ENCODE results near the gene LEP. TPM values are rescaled to one million over a fixed set of nuclear protein-coding genes. Genes with fewer than 3 reads are reported as not detected.

The LEP gene
- total RNA-seq, 1 experiment from 2014 or later = not detected

DNA sequence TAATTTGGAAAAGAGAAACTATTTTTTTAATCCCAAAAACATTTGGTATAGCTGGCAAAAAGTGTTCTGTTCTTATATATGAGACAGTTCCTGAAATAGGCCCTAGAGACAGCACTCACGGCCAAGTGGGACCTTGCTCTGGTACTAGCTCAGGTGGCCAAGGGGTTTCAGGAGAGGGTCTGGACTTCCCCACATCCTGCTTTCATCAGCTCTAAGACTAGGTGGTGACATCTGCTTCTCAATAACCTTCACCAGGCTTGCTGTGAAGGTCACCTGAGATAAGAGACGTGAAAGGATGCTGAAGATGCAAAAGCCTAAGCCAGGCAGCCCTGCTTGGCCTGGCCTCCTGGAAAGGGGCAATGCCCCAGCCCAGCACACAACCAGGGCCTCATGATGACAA is 62.1 kb downstream of the LEP start:
- ATAC-seq (no peak), DNase-seq (ENCODE audit: low spot score) (no peak)
- H3K4me1 Mint-ChIP-seq = peaks cover 32% of the 10 kb centered on the region
- H3K27me3 Mint-ChIP-seq (ENCODE audit: low read depth) = no peaks in the 10 kb centered on the region; the same call in 1 of the 2 replicates
- POLR2A ChIA-PET = interaction anchor here (1.7 kb wide), 1 partner anchor 9 kb away, joined by 3 read pairs; no protein-coding TSS in a partner anchor
- peaks cover 31% of the 10 kb centered on the region for H3K36me3 Mint-ChIP-seq
- no peaks in the 10 kb centered on the region for H3K9me3 Mint-ChIP-seq
- CTCF ChIA-PET = no interaction called here
- no peak overlapping the region for H3K27ac Mint-ChIP-seq
- TF ChIP-seq JAZF1 (CRISPR knock-in tag; IDR thresholded peaks at IDR 0.05) (no peak), MXD4 (CRISPR knock-in tag; IDR thresholded peaks at IDR 0.05; ENCODE audit: borderline replicate concordance) (no peak)
- TF ChIP-seq, protein P1, sequence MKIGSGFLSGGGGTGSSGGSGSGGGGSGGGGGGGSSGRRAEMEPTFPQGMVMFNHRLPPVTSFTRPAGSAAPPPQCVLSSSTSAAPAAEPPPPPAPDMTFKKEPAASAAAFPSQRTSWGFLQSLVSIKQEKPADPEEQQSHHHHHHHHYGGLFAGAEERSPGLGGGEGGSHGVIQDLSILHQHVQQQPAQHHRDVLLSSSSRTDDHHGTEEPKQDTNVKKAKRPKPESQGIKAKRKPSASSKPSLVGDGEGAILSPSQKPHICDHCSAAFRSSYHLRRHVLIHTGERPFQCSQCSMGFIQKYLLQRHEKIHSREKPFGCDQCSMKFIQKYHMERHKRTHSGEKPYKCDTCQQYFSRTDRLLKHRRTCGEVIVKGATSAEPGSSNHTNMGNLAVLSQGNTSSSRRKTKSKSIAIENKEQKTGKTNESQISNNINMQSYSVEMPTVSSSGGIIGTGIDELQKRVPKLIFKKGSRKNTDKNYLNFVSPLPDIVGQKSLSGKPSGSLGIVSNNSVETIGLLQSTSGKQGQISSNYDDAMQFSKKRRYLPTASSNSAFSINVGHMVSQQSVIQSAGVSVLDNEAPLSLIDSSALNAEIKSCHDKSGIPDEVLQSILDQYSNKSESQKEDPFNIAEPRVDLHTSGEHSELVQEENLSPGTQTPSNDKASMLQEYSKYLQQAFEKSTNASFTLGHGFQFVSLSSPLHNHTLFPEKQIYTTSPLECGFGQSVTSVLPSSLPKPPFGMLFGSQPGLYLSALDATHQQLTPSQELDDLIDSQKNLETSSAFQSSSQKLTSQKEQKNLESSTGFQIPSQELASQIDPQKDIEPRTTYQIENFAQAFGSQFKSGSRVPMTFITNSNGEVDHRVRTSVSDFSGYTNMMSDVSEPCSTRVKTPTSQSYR (CRISPR knock-in tag; IDR thresholded peaks at IDR 0.05) = no peak
- H3K4me3 Mint-ChIP-seq = no peak overlapping the region

GRCh38 chr7:128303643-128304042 is 62.6 kb downstream of the LEP start:
- ATAC-seq (no peak), DNase-seq (ENCODE audit: low spot score) (no peak)
- ChIA-PET CTCF (no interaction called here), POLR2A (no interaction called here)
- H3K27me3 Mint-ChIP-seq (ENCODE audit: low read depth) = no peaks in the 10 kb centered on the region; the same call in 1 of the 2 replicates
- H3K36me3 Mint-ChIP-seq = peaks cover 34% of the 10 kb centered on the region
- no peaks in the 10 kb centered on the region for H3K9me3 Mint-ChIP-seq
- peaks cover 27% of the 10 kb centered on the region for H3K4me1 Mint-ChIP-seq
- no peak overlapping the region for H3K4me3 Mint-ChIP-seq
- H3K27ac Mint-ChIP-seq = no peak overlapping the region
- TF ChIP-seq, protein P2, sequence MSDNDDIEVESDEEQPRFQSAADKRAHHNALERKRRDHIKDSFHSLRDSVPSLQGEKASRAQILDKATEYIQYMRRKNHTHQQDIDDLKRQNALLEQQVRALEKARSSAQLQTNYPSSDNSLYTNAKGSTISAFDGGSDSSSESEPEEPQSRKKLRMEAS (CRISPR knock-in tag; IDR thresholded peaks at IDR 0.05) = no peak
- TF ChIP-seq, protein P3, sequence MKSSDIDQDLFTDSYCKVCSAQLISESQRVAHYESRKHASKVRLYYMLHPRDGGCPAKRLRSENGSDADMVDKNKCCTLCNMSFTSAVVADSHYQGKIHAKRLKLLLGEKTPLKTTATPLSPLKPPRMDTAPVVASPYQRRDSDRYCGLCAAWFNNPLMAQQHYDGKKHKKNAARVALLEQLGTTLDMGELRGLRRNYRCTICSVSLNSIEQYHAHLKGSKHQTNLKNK (CRISPR knock-in tag; IDR thresholded peaks at IDR 0.05) = no peak
- TF ChIP-seq CREB1 (CRISPR knock-in tag; IDR thresholded peaks at IDR 0.05) = no peak
- TF ChIP-seq, protein P4, sequence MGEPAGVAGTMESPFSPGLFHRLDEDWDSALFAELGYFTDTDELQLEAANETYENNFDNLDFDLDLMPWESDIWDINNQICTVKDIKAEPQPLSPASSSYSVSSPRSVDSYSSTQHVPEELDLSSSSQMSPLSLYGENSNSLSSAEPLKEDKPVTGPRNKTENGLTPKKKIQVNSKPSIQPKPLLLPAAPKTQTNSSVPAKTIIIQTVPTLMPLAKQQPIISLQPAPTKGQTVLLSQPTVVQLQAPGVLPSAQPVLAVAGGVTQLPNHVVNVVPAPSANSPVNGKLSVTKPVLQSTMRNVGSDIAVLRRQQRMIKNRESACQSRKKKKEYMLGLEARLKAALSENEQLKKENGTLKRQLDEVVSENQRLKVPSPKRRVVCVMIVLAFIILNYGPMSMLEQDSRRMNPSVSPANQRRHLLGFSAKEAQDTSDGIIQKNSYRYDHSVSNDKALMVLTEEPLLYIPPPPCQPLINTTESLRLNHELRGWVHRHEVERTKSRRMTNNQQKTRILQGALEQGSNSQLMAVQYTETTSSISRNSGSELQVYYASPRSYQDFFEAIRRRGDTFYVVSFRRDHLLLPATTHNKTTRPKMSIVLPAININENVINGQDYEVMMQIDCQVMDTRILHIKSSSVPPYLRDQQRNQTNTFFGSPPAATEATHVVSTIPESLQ (CRISPR knock-in tag; IDR thresholded peaks at IDR 0.05) = no peak
- TF ChIP-seq GTF2I (CRISPR knock-in tag; conservative IDR thresholded peaks at IDR 0.05) = no peak
- no peak for TF ChIP-seq ATF1 (CRISPR knock-in tag; IDR thresholded peaks at IDR 0.05)
- no peak for TF ChIP-seq ELF4 (CRISPR knock-in tag; IDR thresholded peaks at IDR 0.05; ENCODE audit: low read depth)
- TF ChIP-seq AFF4 (CRISPR knock-in tag; IDR thresholded peaks at IDR 0.05; ENCODE audit: borderline replicate concordance) = no peak
- TF ChIP-seq GABPB1 (CRISPR knock-in tag; IDR thresholded peaks at IDR 0.05) = no peak
- TF ChIP-seq TCF7 (CRISPR knock-in tag; IDR thresholded peaks at IDR 0.05; ENCODE audit: low read depth) = no peak
- no peak for TF ChIP-seq ZNF121 (CRISPR knock-in tag; IDR thresholded peaks at IDR 0.05)
- TF ChIP-seq SMAD4 (CRISPR knock-in tag; IDR thresholded peaks at IDR 0.05) = no peak
- TF ChIP-seq USF2 (CRISPR knock-in tag; IDR thresholded peaks at IDR 0.05) = no peak
- no peak for TF ChIP-seq JUN (CRISPR knock-in tag; IDR thresholded peaks at IDR 0.05)
- TF ChIP-seq, protein P5, sequence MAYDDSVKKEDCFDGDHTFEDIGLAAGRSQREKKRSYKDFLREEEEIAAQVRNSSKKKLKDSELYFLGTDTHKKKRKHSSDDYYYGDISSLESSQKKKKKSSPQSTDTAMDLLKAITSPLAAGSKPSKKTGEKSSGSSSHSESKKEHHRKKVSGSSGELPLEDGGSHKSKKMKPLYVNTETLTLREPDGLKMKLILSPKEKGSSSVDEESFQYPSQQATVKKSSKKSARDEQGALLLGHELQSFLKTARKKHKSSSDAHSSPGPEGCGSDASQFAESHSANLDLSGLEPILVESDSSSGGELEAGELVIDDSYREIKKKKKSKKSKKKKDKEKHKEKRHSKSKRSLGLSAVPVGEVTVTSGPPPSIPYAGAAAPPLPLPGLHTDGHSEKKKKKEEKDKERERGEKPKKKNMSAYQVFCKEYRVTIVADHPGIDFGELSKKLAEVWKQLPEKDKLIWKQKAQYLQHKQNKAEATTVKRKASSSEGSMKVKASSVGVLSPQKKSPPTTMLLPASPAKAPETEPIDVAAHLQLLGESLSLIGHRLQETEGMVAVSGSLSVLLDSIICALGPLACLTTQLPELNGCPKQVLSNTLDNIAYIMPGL (CRISPR knock-in tag; IDR thresholded peaks at IDR 0.05) = no peak
- no peak for TF ChIP-seq NFE2L1 (CRISPR knock-in tag; IDR thresholded peaks at IDR 0.05)
- TF ChIP-seq PRRX2 (CRISPR knock-in tag; IDR thresholded peaks at IDR 0.05) = no peak
- TF ChIP-seq, protein P6, sequence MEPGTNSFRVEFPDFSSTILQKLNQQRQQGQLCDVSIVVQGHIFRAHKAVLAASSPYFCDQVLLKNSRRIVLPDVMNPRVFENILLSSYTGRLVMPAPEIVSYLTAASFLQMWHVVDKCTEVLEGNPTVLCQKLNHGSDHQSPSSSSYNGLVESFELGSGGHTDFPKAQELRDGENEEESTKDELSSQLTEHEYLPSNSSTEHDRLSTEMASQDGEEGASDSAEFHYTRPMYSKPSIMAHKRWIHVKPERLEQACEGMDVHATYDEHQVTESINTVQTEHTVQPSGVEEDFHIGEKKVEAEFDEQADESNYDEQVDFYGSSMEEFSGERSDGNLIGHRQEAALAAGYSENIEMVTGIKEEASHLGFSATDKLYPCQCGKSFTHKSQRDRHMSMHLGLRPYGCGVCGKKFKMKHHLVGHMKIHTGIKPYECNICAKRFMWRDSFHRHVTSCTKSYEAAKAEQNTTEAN (CRISPR knock-in tag; IDR thresholded peaks at IDR 0.05) = no peak

Data from WTC11 (cell line).